Small intestine (tissue), 7 donors: Measurements from ENCODE around the gene ZNF74. TPM values are rescaled to one million over a fixed set of nuclear protein-coding genes. Genes with fewer than 3 reads are reported as not detected.
"Not testable (repeated sequence)": the region's sequence is repeated elsewhere in the genome, so short reads cannot be mapped to it uniquely, and the experiment has no call there.

ENCODE experiments used
- DNase-seq, 2 donors: peaks; one replicate each; pipeline versions ENCODE4 v3.0.0 to v3.0.0-alpha.2; 2013
- FAIRE-seq: peaks from 2 replicates; lab custom pipeline; 2012; peaks lifted over from hg19 to GRCh38; lab: Jason Lieb, UNC
- H3K27ac ChIP-seq, 3 donors: one replicate each; pipeline ENCODE4 v1.5.1; 2013; ENCODE audit warnings: low read length in 2 of 3, mild to moderate bottlenecking in 2 of 3, control low read depth in 1 of 3, inconsistent platforms in 1 of 3, low read depth in 1 of 3, moderate library complexity in 1 of 3
- H3K27me3 ChIP-seq, 3 donors: one replicate each; pipeline ENCODE4 v1.6.1; 2013; ENCODE audit warnings: low read length in 3 of 3, inconsistent platforms in 1 of 3; ENCODE audit not compliant: control insufficient read depth in 3 of 3, insufficient read depth in 3 of 3
- H3K36me3 ChIP-seq, 3 donors: one replicate each; pipeline ENCODE4 v1.6.1; 2013; ENCODE audit warnings: low read length in 3 of 3, inconsistent platforms in 1 of 3, low read depth in 1 of 3, mild to moderate bottlenecking in 1 of 3, moderate library complexity in 1 of 3; ENCODE audit not compliant: control insufficient read depth in 3 of 3, insufficient read depth in 2 of 3
- H3K4me1 ChIP-seq, 3 donors: one replicate each; pipeline ENCODE4 v1.6.1; 2013; ENCODE audit warnings: low read length in 2 of 3, inconsistent platforms in 1 of 3, low read depth in 1 of 3, mild to moderate bottlenecking in 1 of 3, moderate library complexity in 1 of 3; ENCODE audit not compliant: control insufficient read depth in 3 of 3, insufficient read depth in 2 of 3
- H3K4me3 ChIP-seq, 3 donors: one replicate each; pipeline ENCODE4 v1.5.1; 2013; ENCODE audit warnings: low read length in 3 of 3, control low read depth in 1 of 3, inconsistent platforms in 1 of 3, low read depth in 1 of 3, mild to moderate bottlenecking in 1 of 3, moderate library complexity in 1 of 3
- H3K9me3 ChIP-seq, 2 donors: one replicate each; pipeline ENCODE4 v1.6.1; 2013; ENCODE audit warnings: low read depth in 1 of 2, low read length in 1 of 2; ENCODE audit not compliant: control insufficient read depth in 2 of 2, insufficient read depth in 1 of 2
- WGBS, 3 donors: extraction: QIAGEN DNeasy Blood & Tissue Kit; methylation state at CpG; one replicate each; pipeline ENCODE4 v1.1.7; 2013; 5-methylcytosine and 5-hydroxymethylcytosine counted together
- polyA plus RNA-seq, 4 donors: library from polyadenylated mRNA; stranded (reverse) in 3 of 4; unstranded in 1 of 4; fragments of 200-250 nt in 3 of 4; fragments of 120-200 nt in 1 of 4; gene quantifications; one replicate each; pipeline versions ENCODE4 v1.2.1 to v1.2.3, GENCODE V29; 2013
- donor health status: healthy with polysubstance abuse.
- donor health status: control.
- donor health status: control.
- donor health status: Bipolar disorder and iron deficiency.
- donor health status: healthy.

The ZNF74 gene
- polyA plus RNA-seq, 4 donors: 2.5 to 10.6 (median 4.2) TPM

DNA sequence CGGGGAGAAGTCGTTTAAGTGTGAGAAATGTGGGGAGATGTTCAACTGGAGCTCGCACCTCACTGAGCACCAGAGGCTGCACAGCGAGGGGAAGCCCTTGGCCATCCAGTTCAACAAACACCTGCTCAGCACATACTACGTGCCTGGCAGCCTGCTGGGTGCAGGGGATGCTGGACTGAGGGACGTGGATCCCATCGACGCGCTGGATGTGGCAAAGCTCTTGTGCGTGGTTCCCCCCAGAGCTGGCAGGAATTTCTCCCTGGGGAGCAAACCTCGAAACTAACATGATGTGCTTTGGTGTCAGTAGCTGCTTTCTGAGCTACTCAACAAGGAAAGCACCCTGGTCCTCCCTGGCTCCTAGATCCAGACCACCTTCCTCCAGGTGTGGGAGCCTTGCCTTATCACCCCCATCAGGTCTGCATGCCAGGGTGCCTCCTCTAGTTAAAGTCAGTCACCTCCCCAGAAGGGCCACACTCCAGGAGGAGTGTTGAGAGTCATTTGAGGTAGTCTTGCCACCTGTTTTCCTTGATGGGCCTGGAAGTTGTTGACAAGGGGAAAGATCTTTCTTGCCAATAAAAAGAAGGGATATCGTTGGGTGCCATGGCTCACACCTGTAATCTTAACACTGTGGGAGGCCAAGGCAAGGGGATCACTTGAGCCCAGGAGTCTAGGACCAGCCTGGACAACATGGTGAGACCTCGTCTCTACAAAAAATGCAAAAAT, 12.9 kb downstream of the ZNF74 start:
- WGBS, 3 donors: 92 to 94% (median 93%) methylated on average over 13 of the region's 13 CpGs
- FAIRE-seq: no peak
- Histone ChIP-seq H3K4me3 (no peak overlapping the region), H3K36me3 (peaks cover 0 to 52% (median 11%) of the 10 kb centered on the region in 3 donors), H3K4me1 (no peaks in the 10 kb centered on the region), H3K27me3 (no peaks in the 10 kb centered on the region), H3K9me3 (no peaks in the 10 kb centered on the region), H3K27ac (no peak overlapping the region)
- no peak for DNase-seq

DNA sequence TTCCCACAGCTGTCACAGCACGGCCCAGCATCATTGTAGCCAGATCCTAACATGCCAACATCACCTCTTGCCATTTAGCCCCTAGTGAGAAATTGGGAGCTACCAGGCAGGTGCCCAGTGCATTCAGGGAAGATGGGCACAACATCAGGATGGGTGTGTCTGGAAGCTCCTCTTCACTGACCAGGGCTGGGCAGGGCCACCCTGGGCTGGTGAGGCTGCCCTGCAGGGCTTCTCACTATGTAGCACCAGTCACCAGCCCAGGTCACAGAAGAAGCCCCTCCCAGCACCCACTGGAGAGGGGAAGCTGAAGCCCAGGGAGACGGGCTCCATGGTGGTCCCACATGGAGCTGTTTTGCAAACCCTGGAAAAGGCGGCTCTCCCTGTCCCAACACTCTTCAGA, 13.9 kb downstream of the ZNF74 start:
- Histone ChIP-seq H3K36me3 (peaks cover 0 to 48% (median 11%) of the 10 kb centered on the region in 3 donors), H3K27ac (no peak overlapping the region), H3K4me3 (no peak overlapping the region), H3K4me1 (no peaks in the 10 kb centered on the region), H3K27me3 (peaks cover 0 to under 1% (median 0%) of the 10 kb centered on the region in 3 donors), H3K9me3 (no peaks in the 10 kb centered on the region)
- WGBS, 3 donors: 77 to 96% (median 83%) methylated on average over 3 of the region's 3 CpGs
- FAIRE-seq (no peak), DNase-seq (no peak)

DNA sequence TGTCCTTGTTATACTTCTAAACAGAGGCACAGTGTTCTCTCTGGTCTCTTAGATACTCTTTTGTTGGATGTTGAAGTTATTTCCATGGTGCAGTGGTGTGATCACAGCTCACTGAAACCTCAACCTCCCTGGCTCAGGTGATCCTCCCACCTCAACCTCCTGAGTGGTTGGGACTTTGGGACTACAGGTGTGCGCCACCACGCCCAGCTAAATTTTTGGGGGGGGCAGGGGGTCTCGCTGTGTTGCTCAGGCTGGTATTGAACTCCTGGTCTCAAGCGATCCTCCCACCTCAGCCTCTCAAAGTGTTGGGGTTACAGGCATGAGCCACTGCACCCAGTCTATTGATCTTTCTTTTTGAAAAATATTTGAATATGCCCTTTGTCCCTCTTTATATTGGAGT, 14.9 kb downstream of the ZNF74 start:
- H3K9me3 ChIP-seq: no peaks in the 10 kb centered on the region
- 91 to 95% (median 94%) methylated on average over 4 of the region's 4 CpGs for WGBS, 3 donors
- H3K4me3 ChIP-seq: no peak overlapping the region
- no peak overlapping the region for H3K27ac ChIP-seq
- peaks cover 0 to 37% (median 11%) of the 10 kb centered on the region in 3 donors for H3K36me3 ChIP-seq
- H3K27me3 ChIP-seq: peaks cover 0 to 2% (median 0%) of the 10 kb centered on the region in 3 donors
- H3K4me1 ChIP-seq: no peaks in the 10 kb centered on the region
- DNase-seq: no peak
- no peak for FAIRE-seq

DNA sequence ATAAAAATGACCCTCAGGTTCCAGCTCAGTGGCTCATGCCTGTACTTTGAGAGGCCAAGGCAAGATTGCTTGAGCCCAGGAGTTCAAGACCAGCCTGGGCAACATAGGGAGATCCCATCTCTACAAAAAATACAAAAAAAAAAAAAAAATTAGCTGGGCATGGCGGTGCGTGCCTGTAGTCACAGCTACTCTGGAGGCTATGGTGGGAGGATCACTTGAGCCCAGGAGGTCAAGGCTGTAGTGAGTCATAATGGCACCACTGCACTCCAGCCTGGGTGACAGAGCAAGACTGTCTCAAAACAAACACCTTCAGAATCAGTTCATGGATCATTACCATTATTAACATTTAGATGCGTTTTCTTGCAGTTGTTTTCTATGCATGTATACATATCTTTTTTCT, 15.4 kb downstream of the ZNF74 start:
- FAIRE-seq, H3K27me3 ChIP-seq, H3K9me3 ChIP-seq, H3K4me3 ChIP-seq, H3K27ac ChIP-seq, H3K4me1 ChIP-seq, DNase-seq: not testable (repeated sequence)
- H3K36me3 ChIP-seq: peaks cover 0 to 34% (median 9%) of the 10 kb centered on the region in 3 donors
- WGBS, 3 donors: 93 to 97% (median 94%) methylated on average over 3 of the region's 3 CpGs

DNA sequence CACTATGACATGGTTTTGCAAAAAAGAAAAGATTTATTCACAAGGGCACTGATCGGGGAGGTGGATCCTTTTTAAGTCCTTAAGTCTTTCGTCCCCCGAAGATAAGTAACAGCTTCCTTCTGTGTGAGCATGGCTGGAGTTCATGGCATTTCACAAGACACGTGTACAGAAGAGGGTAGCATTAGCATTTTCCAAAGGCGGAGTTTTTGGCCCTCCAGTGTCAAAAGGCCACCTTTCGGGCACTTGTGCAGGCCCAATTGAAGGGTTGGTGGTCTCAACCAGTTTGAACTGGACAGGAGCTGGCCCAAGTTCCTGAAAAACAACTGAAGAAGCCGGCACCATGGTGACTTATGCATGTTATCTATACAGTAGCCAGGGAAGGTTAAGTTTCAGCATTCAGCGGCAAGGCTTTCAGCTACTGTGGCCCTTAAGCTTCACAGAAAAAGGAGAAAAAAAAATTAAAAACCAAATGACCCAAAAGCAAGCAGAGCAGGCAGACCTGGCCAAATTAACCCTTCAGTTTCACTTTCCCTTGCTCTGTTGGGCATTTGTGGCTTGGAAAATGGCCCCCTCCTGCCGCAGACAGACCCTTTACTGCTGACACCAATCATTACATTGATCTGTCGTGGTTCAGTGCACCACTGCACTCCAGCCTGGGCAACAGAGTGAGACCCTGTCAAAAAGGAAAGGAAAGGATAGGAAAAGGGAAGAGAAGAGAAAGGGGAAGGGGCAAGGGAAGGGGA, 18.7 kb downstream of the ZNF74 start:
- Histone ChIP-seq H3K9me3 (no peaks in the 10 kb centered on the region), H3K27ac (no peak overlapping the region), H3K4me3 (no peak overlapping the region), H3K27me3 (peaks cover 0 to 2% (median 0%) of the 10 kb centered on the region in 3 donors), H3K4me1 (no peaks in the 10 kb centered on the region), H3K36me3 (peaks cover 0 to 4% (median 0%) of the 10 kb centered on the region in 3 donors)
- WGBS, 3 donors: 68 to 75% (median 73%) methylated on average over 10 of the region's 10 CpGs
- FAIRE-seq (no peak), DNase-seq (no peak)

DNA sequence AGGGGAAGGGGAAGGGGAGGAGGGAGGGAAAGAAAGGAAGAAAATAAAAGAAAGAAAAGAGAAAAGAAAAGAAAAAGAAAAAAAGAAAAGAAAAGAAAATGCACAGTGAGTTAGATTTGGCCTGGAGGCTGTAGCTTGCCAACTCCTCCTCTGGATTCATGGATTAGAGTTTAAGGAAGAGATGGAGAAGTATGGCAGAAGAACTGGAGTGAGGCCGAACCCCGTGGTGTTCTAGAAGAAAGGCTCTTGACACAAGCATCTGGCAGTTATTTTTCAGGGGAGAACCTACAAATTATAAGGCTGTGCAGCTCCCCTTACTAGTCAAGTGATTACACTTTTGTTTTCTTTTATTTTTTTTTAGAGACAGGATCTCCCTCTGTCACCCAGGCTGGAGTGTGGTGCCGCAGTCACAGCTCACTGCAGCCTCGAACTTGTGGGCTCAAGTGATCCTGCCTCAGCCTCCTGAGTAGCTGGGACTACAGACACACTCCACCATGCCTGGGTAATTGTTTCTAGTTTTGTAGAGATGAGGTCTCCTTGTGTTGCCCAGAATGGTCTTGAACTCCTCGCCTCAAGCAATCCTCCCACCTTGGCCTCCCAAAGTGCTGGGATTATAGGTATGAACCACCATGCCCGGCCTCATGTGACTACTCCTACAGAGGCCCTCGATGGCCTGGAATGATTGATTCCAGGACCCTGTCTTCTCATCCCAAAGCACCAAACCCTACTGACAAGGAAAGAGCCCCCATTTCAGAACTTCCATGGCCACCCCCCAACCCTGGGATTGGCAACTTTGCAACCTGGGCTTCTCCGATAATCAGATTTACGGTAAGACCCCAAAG, 19.5 kb downstream of the ZNF74 start:
- H3K36me3 ChIP-seq: no peaks in the 10 kb centered on the region
- H3K4me3 ChIP-seq: no peak overlapping the region
- 90 to 93% (median 93%) methylated on average over 9 of the region's 9 CpGs for WGBS, 3 donors
- FAIRE-seq (no peak), DNase-seq (no peak)
- H3K4me1 ChIP-seq: peaks cover 0 to 3% (median 0%) of the 10 kb centered on the region in 3 donors
- H3K27ac ChIP-seq: no peak overlapping the region
- H3K27me3 ChIP-seq: peaks cover 0 to 2% (median 0%) of the 10 kb centered on the region in 3 donors
- H3K9me3 ChIP-seq: no peaks in the 10 kb centered on the region

DNA sequence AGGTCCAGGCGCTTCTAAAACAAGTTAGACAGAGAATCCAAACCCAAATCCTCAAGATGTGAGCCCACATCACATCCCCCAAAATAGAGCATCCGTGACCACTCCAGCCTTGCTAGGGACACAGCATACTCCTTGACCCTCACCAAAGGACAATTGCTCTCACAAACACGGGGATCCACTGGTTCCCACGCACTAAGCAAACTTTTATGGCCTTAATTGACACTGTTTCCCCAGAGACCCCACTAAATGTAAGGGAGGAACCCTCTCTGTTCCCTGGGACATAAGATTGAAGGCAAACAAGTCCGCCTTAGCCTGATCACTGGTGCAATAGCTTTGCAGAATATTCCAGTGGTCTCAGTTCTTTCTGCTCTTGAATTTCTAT, 20.1 kb downstream of the ZNF74 start:
- H3K36me3 ChIP-seq: no peaks in the 10 kb centered on the region
- FAIRE-seq: no peak
- DNase-seq: no peak
- 73 to 90% (median 82%) methylated on average over 5 of the region's 5 CpGs for WGBS, 3 donors
- H3K27ac ChIP-seq: no peak overlapping the region
- H3K9me3 ChIP-seq: no peaks in the 10 kb centered on the region
- H3K27me3 ChIP-seq: peaks cover 0 to 2% (median 0%) of the 10 kb centered on the region in 3 donors
- H3K4me3 ChIP-seq: no peak overlapping the region
- H3K4me1 ChIP-seq: peaks cover 0 to 4% (median 0%) of the 10 kb centered on the region in 3 donors

DNA sequence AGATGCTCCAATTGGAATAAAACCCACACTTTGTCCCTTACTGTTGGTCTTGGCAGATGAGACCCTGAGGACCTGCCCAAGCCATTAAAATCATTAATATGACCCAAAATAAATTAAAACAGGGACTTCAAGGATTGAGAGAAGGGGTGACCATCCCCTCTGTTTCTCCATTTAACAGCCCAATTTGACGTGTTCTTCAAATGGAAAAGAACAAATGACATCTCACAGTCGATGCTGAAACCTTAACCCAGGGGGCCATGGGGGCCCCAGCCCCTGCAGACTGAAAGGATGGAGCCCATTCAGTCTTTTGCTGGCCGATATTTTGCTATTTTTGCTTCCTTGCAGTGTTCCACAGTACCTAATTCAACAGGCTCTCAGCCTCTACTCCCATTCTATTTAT, 20.5 kb downstream of the ZNF74 start:
- 58 to 76% (median 58%) methylated on average over 3 of the region's 3 CpGs for WGBS, 3 donors
- FAIRE-seq (no peak), DNase-seq (no peak)
- Histone ChIP-seq H3K27ac (no peak overlapping the region), H3K4me3 (no peak overlapping the region), H3K9me3 (no peaks in the 10 kb centered on the region), H3K27me3 (peaks cover 0 to 2% (median 0%) of the 10 kb centered on the region in 3 donors), H3K4me1 (peaks cover 0 to 4% (median 0%) of the 10 kb centered on the region in 3 donors), H3K36me3 (no peaks in the 10 kb centered on the region)
